Progenitor cell of endocrine pancreas (in vitro differentiated cells): ENCODE data around the gene HIBCH. TPM values are rescaled to one million over a fixed set of nuclear protein-coding genes. Genes with fewer than 3 reads are reported as not detected.

Source experiments
- DNase-seq: peaks from one replicate; pipeline ENCODE4 v3.0.0; 2021; ENCODE audit warnings: low spot score; ENCODE audit not compliant: unreplicated experiment
- H3K27ac Mint-ChIP-seq: 2 replicates; pipeline ENCODE4 v1.8.0; 2021; ENCODE audit warnings: mild to moderate bottlenecking, moderate library complexity, mixed read lengths
- H3K27me3 Mint-ChIP-seq: 2 replicates; pipeline ENCODE4 v1.8.0; 2021; ENCODE audit warnings: mixed read lengths
- H3K36me3 Mint-ChIP-seq: 2 replicates; pipeline ENCODE4 v1.8.0; 2022; ENCODE audit warnings: mixed read lengths; ENCODE audit not compliant: insufficient read depth
- H3K4me1 Mint-ChIP-seq: 2 replicates; pipeline ENCODE4 v1.8.0; 2021; ENCODE audit warnings: low read depth, mixed read lengths
- H3K4me3 Mint-ChIP-seq: 2 replicates; pipeline ENCODE4 v1.8.0; 2021; ENCODE audit warnings: low read depth, mild to moderate bottlenecking, moderate library complexity, mixed read lengths
- H3K9me3 Mint-ChIP-seq: 2 replicates; pipeline ENCODE4 v1.8.0; 2021; ENCODE audit warnings: low read depth, mixed read lengths
- total RNA-seq: library from RNA; stranded (reverse); gene quantifications from 2 replicates; pipeline ENCODE4 v1.2.1, GENCODE V29; 2021
- TF ChIP-seq, protein P1 (sequence below): fragments of 200-600 bp; sonication (generic); IDR thresholded peaks from one replicate; pipeline ENCODE4 v1.5.0; 2021; ENCODE audit warnings: antibody characterized with exemption, mild to moderate bottlenecking; ENCODE audit not compliant: unreplicated experiment

The HIBCH gene
- total RNA-seq, 1 donor from 2014 or later = 49.5 TPM

DNA sequence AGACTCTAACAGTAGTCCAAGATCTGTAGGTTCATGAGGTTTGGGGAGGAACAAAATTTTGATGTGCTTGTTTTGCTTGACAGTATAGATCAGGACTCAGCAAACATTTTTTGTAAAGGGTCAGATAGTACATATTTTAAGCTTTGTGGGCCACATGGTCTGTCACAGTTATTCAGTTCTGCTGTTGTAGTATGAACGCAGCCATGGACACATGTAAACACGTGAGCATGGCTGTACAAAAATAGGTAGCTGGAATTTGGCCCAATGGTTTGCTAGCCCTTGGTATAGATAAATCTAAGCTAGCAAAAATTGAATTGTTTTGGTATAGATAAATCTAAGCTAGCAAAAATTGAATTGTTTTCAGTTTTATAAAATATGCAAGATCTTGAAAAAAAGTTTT, 120.5 kb downstream of the HIBCH start:
- Mint-ChIP-seq H3K27ac (no peak overlapping the region), H3K36me3 (peaks cover 23% of the 10 kb centered on the region), H3K4me1 (peaks cover 11% of the 10 kb centered on the region), H3K4me3 (no peak overlapping the region), H3K27me3 (no peaks in the 10 kb centered on the region), H3K9me3 (no peaks in the 10 kb centered on the region)
- TF ChIP-seq, protein P1, sequence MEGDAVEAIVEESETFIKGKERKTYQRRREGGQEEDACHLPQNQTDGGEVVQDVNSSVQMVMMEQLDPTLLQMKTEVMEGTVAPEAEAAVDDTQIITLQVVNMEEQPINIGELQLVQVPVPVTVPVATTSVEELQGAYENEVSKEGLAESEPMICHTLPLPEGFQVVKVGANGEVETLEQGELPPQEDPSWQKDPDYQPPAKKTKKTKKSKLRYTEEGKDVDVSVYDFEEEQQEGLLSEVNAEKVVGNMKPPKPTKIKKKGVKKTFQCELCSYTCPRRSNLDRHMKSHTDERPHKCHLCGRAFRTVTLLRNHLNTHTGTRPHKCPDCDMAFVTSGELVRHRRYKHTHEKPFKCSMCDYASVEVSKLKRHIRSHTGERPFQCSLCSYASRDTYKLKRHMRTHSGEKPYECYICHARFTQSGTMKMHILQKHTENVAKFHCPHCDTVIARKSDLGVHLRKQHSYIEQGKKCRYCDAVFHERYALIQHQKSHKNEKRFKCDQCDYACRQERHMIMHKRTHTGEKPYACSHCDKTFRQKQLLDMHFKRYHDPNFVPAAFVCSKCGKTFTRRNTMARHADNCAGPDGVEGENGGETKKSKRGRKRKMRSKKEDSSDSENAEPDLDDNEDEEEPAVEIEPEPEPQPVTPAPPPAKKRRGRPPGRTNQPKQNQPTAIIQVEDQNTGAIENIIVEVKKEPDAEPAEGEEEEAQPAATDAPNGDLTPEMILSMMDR = no peak
- DNase-seq = no peak

DNA sequence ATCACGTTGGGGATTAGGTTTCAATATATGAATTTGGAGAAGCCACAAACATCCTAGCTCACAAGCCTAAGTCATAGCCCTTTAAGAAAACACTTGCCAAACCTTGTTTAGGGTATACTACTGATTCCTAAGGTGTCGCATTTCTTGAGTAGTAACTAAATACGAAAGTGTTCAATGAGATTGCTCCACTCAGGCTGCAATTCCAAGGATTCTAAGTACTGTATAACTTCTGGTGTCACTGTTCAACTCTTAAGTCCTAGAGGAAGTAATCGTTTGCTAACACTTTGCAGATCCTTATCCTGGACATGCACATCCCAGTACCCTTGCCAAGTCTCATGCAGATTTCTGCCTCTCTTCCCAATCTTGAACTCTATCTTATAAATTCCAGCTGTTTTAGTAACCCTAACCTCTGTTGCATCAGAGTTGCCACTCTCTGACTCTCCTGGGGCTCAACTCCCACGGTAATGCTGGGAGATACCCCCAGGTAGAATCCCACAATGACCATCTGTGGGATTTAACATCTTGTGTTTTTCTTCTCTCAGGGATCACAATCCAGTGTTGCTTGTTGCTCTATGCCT, 122.4 kb downstream of the HIBCH start:
- Mint-ChIP-seq H3K9me3 (no peaks in the 10 kb centered on the region), H3K4me3 (no peak overlapping the region), H3K27ac (no peak overlapping the region), H3K4me1 (peaks cover 9% of the 10 kb centered on the region), H3K36me3 (peaks cover 20% of the 10 kb centered on the region), H3K27me3 (no peaks in the 10 kb centered on the region)
- TF ChIP-seq, protein P1 = no peak
- no peak for DNase-seq

DNA sequence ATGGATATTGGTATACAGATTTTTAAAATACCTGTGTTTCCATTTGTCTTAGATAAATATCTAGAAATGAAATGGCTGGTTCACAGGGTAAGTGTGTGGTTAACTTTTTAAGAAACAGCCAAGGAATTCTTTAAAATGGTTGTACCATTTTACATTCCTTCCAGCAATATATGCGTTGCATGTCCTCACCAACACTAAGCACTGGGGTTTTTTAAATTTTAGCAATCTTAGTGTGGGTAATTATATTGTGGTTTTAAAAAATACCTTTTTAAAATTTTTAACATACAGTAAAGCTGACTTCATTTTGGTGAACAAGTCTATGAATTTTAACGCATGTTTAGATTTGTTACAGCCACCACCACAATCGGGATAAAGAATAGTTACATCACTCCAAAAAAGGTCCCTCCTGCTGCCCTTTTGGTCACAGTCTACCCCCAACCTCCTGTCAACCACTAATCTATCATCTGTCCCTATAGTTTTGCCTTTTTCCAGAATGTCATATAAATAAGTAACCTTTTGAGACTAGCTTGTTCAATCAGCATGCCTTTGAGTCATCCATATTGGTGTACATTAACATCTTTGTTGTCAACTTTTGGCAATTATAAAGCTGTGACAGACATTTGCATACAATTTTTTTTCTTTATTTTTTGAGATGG, 129.0 kb downstream of the HIBCH start:
- Mint-ChIP-seq H3K9me3 (no peaks in the 10 kb centered on the region), H3K27me3 (no peaks in the 10 kb centered on the region), H3K36me3 (peaks cover 1% of the 10 kb centered on the region), H3K27ac (no peak overlapping the region), H3K4me3 (no peak overlapping the region), H3K4me1 (no peaks in the 10 kb centered on the region)
- no peak for DNase-seq
- TF ChIP-seq, protein P1 = no peak

DNA sequence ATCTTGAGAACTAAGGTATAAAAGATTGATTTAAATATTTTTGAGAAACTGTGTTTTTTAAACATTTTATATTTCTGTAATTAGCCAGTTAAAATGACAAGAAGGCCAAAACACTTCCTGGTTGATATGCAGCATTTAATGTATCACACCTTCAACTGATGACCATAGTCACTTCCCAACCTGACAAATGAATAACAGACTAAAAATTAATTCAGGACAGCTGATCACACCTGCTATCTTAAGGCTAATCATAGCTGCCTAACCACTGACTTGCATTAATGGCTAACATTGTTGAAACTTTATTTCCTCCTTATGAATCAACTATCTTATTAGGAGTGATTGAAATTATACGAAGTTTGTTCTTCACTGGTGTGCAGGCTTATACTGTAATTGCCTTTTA, 131.3 kb downstream of the HIBCH start:
- TF ChIP-seq, protein P1 = no peak
- H3K36me3 Mint-ChIP-seq = peaks cover 1% of the 10 kb centered on the region
- no peak for DNase-seq
- no peaks in the 10 kb centered on the region for H3K9me3 Mint-ChIP-seq
- no peaks in the 10 kb centered on the region for H3K27me3 Mint-ChIP-seq
- no peak overlapping the region for H3K4me3 Mint-ChIP-seq
- H3K4me1 Mint-ChIP-seq = no peaks in the 10 kb centered on the region
- H3K27ac Mint-ChIP-seq = no peak overlapping the region

DNA sequence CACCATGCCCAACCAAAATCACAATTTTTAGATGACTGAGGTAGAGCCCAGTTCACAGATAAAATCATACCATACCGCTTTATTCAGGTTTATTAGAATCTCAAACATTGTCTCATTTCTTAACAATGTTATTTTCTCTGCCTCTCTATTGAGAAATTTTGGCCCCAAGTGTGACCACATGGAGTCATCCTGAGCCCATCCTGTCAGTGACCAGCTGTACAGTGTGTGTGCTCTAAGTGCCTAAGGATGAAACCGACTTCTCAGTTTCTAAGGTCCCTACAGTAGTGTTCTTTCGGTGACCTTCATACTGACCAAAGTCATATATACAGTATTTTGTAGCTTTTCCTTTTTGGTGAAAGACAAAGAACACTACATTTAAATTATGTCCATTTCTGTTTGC, 133.4 kb downstream of the HIBCH start:
- no peaks in the 10 kb centered on the region for H3K9me3 Mint-ChIP-seq
- H3K27me3 Mint-ChIP-seq = no peaks in the 10 kb centered on the region
- no peak overlapping the region for H3K4me3 Mint-ChIP-seq
- TF ChIP-seq, protein P1 = no peak
- no peak for DNase-seq
- no peak overlapping the region for H3K27ac Mint-ChIP-seq
- H3K36me3 Mint-ChIP-seq = peaks cover 1% of the 10 kb centered on the region
- H3K4me1 Mint-ChIP-seq = no peaks in the 10 kb centered on the region
